ENCODE results near the gene HUNK.

The HUNK gene

DNA sequence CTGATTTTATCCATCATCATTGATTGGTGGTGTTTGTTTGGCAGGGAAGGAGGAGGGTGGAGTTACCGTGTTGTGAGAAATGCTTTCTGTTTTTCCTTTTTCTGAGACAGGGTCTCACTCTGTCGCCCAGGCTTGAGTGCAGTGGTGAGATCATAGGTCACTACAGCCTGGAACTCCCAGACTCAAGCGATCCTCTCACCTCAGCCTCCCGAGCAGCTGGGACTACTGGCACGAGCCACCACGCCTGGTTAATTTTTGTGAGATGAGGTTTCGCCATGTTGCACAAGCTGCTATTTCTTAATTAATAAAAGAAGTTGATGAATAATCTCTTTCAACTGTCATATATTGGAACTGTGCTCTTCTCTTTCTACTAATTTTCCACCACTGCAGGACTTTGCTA lies 44.3 kb downstream of the HUNK start:
- in situ Hi-C loops (cut with HindIII; ENCODE audit: low sequenced_read_pairs): no loop called here

DNA sequence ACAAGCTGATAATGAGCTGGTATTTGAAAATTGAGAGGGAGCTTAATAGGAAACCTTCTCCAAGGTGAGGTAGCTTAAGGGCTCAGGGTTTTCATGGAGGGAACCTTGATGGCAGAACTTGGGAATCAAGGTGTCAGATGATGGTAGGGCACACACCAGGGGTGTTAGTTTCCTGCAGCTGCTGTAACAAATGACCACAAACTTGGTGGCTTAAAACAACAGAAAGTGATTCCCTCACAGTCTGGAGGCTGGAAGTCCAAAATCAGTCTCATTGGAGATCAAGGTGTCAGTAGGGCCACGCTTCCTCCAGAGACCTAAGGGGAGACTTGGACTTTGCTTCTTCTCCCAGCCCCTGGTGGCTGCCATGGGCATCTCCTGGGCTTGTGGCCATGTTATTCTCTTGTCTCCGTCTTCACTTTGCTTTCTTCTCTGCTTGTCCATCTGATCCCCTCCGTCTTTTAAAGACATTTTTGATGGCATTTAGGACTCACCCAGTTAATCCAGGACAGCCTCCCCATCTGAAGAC lies 45.5 kb downstream of the HUNK start:
- in situ Hi-C loops (cut with HindIII; ENCODE audit: low sequenced_read_pairs): no loop called here

DNA sequence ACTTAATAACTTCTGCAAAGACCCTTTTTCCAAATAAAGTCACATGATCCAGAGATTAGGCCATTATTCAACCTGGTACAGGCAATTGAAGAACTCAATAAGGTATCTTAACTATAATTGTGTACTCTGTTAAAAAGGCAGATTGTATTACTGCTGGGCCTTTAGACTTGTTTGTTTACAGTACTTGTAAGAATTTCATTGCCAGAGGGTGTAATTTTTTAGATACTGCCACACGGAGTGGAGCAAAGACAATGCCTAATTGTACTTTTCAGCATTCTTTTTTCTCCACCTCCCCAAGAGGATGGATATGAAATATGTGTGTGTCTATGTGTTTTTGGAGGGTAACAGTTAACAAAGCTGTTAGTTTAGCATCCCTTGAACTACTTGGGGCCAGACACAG lies 47.5 kb downstream of the HUNK start:
- in situ Hi-C loops (cut with HindIII; ENCODE audit: low sequenced_read_pairs): no loop called here

DNA sequence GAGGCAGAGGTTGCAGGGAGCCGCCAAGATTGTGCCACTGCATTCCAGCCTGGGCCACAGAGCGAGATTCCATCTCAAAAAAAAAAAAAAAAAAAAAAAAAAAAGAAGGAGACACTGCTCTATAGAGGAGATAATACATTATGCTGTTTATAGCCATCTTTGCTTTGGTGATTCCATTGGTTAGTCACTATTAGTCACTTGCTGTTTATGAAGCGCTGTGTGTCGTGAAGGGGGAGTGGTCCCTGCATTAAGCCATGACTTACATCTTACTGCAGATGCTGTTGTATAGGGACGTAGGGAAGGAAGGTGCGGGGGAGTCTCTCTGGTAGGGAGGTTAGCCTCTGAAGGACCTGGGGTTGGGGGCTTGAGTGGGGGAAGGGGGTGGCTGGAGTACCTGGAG lies 48.3 kb downstream of the HUNK start:
- in situ Hi-C loops (cut with HindIII; ENCODE audit: low sequenced_read_pairs): no loop called here

DNA sequence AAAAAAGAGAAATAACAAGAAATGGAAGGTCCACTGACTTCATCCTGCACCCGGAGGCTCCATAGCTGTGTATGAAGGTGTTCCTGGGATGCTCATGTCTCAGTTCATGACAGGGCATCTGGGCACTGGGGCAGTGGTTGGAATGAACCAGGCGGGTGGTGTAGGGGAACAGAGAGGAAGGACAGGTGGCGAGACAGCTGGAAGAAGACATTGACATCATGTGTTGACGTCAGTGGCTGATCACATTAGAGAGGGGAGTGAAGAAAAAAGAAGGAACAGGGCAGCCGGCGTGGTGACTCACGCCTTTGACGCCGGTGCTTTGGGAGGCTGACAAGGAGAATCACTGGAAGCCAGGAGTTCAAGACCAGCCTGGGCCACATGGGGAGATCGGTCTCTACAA lies 50.1 kb downstream of the HUNK start:
- in situ Hi-C loops (cut with HindIII; ENCODE audit: low sequenced_read_pairs): no loop called here

DNA sequence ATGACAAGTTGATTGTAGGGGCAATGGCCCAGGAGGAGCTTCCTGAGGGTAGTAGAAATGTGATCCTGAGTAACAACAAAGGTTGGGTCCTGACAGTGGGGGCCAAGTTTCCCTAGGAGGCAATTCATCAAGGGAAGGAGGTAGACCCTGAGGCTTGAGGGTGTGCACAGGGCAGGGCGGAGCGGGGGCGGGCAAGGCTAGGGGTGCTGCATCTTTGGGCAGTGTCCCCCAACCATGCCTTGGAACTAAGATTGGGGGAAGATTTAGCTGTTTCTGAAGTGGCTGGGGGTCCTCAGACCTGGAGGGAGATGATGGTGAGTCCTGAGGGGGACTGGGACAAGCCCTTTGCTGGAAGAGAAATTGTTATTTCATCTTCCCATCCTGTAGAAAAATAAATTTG lies 50.9 kb downstream of the HUNK start:
- in situ Hi-C loops (cut with HindIII; ENCODE audit: low sequenced_read_pairs): no loop called here

DNA sequence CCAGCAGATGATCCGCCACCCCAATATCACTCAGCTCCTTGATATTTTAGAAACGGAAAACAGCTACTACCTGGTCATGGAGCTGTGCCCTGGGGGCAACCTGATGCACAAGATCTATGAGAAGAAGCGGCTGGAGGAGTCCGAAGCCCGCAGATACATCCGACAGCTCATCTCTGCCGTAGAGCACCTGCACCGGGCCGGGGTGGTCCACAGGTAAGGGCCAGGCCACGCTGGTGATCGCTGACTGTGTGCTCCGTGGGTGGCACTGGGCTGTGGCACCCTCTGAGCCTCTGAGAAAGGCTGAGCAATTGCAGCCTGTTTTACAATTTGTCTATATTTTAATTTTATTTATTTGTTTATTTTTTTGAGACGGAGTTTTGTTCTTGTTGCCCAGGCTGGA lies 51.7 kb downstream of the HUNK start:
- in situ Hi-C loops (cut with HindIII; ENCODE audit: low sequenced_read_pairs): no loop called here

DNA sequence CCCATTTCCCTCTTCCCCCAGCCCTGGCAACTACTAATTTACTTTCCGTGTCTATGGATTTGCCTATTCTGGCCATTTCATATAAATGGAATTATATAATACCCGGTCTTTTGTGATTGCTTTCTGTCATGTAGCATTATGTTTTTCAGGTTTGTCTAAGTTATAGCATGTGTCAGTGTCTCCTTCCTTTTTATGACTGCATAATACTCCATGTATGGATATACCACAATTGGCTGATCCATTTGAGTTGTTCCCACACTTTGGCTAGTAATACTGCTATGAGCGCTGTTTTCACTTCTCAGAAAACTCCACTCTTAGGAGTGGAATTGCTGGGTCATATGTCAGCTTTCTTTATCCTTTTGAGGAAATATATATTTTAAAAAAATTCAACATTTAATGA lies 53.7 kb downstream of the HUNK start:
- in situ Hi-C loops (cut with HindIII; ENCODE audit: low sequenced_read_pairs): no loop called here

DNA sequence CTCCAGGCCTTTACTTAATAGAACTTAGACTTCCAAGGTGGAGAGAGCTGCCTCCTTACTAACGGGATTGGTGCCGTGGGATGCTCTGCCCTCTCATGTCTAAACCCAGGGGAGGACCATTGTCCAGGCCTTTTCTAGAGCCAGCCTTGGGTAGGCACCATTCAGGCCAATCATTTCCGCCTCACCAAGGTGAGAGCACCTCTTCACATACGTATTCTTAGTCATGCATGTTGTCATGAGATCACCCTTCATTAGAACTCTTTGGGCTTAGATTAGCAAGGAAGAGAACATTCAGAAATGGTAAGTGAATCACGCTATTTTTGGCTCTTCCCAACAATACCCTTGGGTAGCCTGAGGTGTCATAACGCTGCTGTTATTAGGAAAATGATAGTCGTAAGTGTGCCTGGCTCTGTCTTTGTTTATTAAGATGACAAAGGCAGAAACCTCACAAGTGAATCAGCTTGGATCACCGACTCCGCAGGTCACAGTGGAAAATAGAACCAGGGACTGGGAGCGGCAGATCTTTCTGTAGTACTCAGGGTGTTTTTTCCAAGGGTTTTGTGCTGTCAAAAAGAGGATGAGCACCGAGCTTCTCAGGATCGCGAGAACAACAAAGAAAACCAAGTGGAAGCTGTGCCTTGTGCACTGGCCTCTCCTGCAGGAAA lies 55.0 kb downstream of the HUNK start:
- in situ Hi-C loops (cut with HindIII; ENCODE audit: low sequenced_read_pairs): no loop called here

DNA sequence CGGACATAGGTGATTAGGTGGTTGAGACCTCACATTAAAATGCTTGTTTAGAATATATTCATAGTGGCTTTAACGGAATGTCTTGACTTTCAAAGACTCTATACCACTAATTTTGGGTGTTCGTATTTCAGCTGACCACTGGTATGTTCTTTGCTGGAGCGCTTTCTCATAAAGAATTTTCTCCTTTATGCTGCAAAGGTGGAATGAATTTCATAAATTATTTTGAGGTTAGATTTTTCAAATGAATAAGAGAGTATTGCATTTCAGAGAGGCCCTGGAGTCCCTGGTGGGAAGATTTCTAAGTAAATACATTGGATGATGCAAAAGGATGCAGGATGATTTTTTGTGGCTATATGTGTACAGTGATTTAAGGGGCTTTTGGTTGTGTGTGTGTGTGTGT lies 55.8 kb downstream of the HUNK start:
- in situ Hi-C loops (cut with HindIII; ENCODE audit: low sequenced_read_pairs): no loop called here

DNA sequence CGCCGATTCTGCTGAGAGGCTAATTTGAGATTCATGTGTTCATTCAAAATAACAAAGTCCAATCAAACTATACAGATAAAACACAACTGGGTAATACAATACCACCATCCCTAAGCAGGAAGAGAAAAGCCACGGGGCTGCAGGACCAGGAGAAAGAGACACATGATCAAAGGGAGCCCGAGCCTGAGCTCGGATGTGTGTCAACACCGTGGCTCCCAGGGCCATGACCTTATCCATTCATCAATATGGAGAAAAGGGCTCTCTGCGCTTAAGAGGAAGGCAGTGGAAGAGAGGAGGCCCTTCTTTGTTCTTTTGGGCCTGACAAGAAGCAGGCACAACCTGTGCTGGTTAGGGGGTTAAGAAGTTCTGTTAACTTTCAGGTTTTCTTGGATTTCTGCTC lies 56.7 kb downstream of the HUNK start:
- in situ Hi-C loops (cut with HindIII; ENCODE audit: low sequenced_read_pairs): no loop called here

DNA sequence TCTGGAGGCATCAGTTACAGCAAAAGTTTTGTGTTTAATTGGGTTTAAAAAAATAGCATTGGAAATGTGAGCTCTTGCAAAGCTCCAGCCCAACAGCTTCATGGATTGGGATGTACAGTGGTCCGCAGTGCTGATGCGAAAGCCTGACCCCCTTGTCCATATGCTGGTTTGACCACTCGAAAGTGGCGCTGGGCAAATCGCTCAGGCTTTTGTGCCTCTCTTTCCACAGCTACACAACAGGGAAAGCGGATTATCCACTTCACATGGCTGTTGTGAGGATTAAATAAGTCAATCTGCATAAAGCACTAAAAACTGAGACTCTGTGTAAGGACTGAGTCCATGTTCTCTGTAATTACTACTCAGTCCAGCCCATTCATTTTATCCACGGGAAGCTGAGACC lies 57.2 kb downstream of the HUNK start:
- in situ Hi-C loops (cut with HindIII; ENCODE audit: low sequenced_read_pairs): no loop called here

DNA sequence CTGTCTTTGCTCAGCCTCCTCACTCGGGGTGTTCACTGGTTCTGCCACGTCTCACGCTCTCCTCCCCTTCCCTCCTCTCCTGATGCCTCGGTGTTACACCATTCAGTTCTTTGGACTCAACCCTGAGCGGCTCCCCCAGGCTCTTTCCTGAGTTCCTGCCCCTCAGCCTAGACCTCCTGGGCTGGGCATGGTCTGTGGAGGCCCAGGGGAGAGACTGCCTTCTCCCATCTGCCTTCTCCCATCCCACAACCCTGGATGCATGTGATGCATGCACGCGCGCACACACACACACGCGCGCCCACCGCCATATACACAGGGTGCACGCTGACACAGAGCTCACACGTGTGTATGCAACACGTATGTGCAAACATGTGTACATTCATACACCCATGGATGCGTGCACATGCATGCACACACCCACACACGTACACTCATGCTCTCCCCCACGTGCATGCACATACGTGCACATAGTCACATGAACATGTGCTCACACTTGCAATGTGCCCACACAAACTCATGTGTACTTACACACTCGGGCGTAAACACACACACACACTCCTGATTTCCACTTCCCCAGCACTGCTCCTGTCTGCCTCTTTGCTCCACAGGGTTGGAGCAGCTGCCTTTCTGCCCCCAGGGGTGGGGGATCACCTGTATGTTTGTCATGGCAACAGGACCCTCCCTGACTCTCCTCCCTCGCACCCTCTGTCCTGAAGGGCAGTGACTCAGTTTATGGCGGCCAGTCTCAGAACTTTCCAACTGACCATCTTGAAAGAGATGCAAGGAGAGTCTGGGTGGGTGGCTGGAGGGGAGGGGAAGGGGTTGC lies 59.0 kb downstream of the HUNK start:
- in situ Hi-C loops (cut with HindIII; ENCODE audit: low sequenced_read_pairs): no loop called here

DNA sequence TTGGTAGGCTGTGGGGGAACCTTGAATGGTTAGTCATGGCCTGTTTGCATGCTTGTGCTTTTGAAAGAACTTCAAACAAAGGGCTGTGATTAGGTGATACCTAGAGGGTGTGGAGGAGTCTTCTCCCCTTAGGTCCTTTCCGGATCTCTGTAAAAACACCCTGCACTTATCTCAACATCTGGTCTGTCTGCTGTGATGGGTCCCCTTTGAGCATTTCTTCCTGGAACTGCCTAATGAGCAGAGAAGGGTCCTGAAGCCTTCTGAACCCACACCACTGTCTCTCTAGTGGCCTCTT lies 59.6 kb downstream of the HUNK start:
- in situ Hi-C loops (cut with HindIII; ENCODE audit: low sequenced_read_pairs): no loop called here

DNA sequence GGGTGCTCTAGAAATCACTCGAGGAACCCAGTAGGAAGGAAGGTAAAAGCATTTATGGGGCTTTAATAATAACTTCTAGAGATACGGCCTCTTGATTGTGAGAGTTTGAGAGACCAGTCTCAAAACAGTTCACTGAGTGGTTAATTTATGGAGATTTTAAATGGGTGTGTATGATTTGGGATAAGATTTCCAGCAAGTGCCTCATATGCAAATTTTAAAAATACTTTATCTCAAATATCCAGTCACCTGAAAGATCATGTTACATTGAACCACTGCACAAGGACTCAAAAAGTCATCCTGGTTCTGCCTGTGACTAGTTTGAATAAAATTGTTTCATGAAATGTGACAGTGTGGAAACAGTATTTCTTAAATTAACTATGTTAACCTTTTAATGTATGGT lies 64.5 kb downstream of the HUNK start:
- in situ Hi-C loops (cut with HindIII; ENCODE audit: low sequenced_read_pairs): no loop called here

DNA sequence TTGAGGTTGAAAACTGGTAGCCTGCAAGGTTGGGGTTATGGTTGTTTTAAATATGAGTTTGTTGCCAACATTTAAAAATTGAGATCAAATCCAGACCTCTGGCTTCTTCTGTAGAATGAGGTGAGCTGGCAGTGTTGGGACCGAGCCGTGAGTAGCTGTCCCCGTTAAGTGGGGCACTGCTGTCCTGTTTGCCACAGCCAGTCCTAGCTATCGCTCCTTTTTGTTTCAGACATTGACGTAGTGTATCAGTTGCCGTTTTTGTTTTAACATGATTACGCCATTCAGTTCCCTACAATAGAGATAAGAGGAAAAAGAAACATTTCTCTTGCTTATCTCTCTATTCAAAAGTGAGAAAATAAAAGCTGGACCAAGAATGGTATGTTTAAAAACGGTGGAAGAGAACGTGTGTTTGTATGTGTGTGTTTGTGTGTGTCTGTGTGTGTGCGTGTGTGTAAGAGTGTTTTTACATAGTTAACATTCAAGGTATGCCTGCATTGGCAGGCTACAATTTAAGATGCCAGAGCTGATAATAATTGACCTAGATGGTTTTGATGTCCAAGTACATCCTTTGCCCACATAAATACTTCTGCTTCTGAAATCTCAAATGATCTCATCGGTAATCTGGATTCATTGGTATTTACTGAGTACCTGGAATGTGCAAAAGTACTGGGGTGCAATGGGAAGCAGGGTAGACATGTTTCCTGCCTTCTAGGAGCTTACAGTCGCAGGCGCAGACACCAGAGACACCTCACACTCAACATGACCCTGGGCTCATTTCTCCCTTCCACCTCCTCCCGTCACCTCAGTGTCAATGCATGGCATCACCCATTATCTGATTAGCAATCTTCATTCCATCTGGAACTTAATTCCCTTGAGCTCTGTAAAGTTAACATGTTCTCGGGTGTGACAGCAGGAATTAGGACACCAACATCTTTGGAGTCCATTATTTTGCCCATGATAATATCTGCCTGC lies 65.8 kb downstream of the HUNK start:
- in situ Hi-C loops (cut with HindIII; ENCODE audit: low sequenced_read_pairs): no loop called here

DNA sequence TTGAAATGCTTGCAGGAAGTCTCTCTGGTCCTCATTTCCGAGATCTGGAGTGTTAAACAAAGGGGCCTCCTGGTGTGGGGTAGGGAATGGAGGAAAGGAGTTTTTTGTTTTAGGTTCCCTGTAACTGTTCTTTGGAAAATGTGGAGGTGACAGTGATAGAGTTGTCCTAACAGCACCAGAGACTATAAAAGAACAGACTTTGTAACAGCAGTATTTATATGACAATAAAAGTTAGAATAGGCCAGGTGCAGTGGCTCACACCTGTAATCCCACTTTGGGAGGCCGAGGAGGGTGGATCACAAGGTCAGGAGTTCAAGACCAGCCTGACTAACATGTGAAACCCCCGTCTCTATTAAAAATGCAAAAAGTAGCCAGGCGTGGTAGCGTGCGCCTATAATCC lies 68.9 kb downstream of the HUNK start:
- in situ Hi-C loops (cut with HindIII; ENCODE audit: low sequenced_read_pairs): no loop called here

DNA sequence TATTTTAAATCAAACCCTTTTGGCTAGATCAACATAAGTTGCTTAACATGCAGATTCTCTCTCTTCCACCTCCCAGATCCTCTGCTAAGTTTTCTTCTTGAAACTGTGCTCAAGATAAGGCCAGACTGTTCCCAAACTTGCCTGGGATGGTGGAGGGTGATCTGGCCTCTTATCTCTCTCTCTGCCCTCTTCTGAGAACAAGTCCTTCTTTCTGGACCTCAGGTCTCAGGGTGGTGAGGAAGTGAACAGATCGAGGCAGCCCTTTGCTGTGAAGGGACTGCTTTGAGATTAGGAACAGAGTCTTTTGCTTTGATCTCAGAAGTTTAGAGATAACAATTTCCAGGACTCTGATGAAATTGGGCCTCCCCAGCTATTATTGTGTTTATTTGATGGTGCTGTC lies 70.7 kb downstream of the HUNK start:
- in situ Hi-C loops (cut with HindIII; ENCODE audit: low sequenced_read_pairs): no loop called here

DNA sequence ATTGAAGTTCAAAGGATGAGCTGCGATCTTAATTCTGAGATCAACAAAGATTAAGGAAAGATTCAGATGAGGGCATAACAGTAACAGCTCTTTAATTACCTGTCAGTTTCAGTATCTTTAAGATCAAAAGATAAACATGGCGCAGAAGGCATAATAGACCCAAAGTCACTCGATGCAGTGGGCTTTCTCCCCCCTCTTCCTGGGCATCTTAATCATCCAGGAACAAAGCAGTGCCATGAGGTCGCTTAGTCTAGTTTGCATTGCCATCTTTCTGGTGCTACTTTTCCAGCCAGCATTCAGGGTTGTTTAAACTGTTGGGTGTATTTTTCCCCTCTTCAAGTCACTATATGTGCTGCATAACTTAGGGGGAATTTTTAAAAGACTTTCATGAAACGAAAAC lies 72.3 kb downstream of the HUNK start:
- in situ Hi-C loops (cut with HindIII; ENCODE audit: low sequenced_read_pairs): no loop called here

DNA sequence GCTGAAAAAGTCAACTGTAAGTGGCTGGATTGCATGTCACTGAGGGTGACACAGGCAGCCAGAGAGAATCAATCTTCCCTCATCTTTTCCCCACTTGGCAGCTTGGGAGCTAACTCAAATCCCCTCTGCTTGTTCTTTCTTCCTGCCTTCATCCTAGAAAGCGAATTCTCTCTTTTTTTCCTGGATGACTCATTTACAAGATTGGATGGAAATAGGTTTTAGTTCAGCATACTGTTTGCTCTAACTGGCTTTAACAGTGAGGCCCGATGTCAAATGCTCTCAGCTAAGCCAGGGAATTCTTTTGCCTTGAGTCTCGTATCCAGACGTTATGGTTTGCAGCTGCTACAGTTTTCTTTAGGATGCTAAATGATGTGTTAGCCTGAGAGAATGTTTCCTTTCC lies 72.7 kb downstream of the HUNK start:
- in situ Hi-C loops (cut with HindIII; ENCODE audit: low sequenced_read_pairs): no loop called here

DNA sequence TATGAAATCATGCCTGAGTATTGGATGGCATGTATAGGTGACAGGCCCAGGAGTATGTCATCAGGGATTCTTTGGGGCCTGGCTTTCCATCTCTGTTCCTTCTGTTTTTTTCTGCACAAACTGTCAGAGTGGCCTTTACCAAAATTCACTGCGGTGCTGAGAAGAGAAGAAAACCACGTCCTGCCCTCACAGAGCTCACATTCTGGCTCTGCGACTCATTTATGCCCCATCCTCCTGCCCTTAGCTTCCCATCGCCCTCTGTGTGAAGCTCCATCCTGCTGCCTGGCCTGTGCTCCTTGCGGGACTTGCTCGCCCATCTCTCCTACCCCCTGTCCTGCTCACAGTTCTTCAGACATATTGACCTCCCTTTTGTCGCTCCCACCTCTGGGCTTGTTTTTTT lies 73.4 kb downstream of the HUNK start:
- in situ Hi-C loops (cut with HindIII; ENCODE audit: low sequenced_read_pairs): no loop called here
